ENCODE results near the gene C6orf132. TPM values are rescaled to one million over a fixed set of nuclear protein-coding genes. Genes with fewer than 3 reads are reported as not detected.
A peak's percentile ranks its signal among the peaks of the same experiment; 100 is the strongest.

The C6orf132 gene
- total and polyA plus RNA-seq, 2 donors from 2014 or later, result 5.6 to 42.7 TPM

GRCh38 chr6:42079941-42080464 lies 62.4 kb downstream of the C6orf132 start:
- no peak for DNase-seq
- Histone ChIP-seq H3K9ac (ENCODE audit: low read length in 3 of 3) (no peak overlapping the region), H3K36me3 (ENCODE audit: control insufficient read depth in 2 of 3, insufficient read depth in 3 of 3, low read length in 3 of 3) (peaks cover 5 to 24% (median 23%) of the 10 kb centered on the region in 3 donors), H3K27me3 (ENCODE audit: control insufficient read depth, insufficient read depth, low read length) (no peaks in the 10 kb centered on the region), H3K9me3 (ENCODE audit: control insufficient read depth in 2 of 3, insufficient read depth in 1 of 3, low read length in 3 of 3) (no peaks in the 10 kb centered on the region), H3K4me3 (ENCODE audit: low read length in 3 of 3) (no peak overlapping the region), H3K27ac (ENCODE audit: low read depth in 2 of 2, low read length in 2 of 2) (no peak overlapping the region), H3K4me1 (ENCODE audit: control insufficient read depth in 2 of 3, insufficient read depth in 2 of 3, low read depth in 1 of 3, low read length in 3 of 3) (no peaks in the 10 kb centered on the region)
- no peak for FAIRE-seq
- TF ChIP-seq CTCF (IDR thresholded peaks at IDR 0.05; ENCODE audit: borderline replicate concordance, extremely low read depth, insufficient read depth), result no peak
- intact Hi-C loops (cut with DNase I), result loop anchor here (5.0 kb wide), 1 partner anchor 82 kb away; no protein-coding TSS in a partner anchor

GRCh38 chr6:42078386-42078785 lies 64.0 kb downstream of the C6orf132 start:
- DNase-seq (no peak), FAIRE-seq (no peak)
- Histone ChIP-seq H3K36me3 (ENCODE audit: control insufficient read depth in 2 of 3, insufficient read depth in 3 of 3, low read length in 3 of 3) (peaks cover 5 to 32% (median 28%) of the 10 kb centered on the region in 3 donors), H3K4me1 (ENCODE audit: control insufficient read depth in 2 of 3, insufficient read depth in 2 of 3, low read depth in 1 of 3, low read length in 3 of 3) (no peaks in the 10 kb centered on the region), H3K4me3 (ENCODE audit: low read length in 3 of 3) (no peak overlapping the region), H3K9ac (ENCODE audit: low read length in 3 of 3) (no peak overlapping the region), H3K27me3 (ENCODE audit: control insufficient read depth, insufficient read depth, low read length) (no peaks in the 10 kb centered on the region), H3K9me3 (ENCODE audit: control insufficient read depth in 2 of 3, insufficient read depth in 1 of 3, low read length in 3 of 3) (no peaks in the 10 kb centered on the region), H3K27ac (ENCODE audit: low read depth in 2 of 2, low read length in 2 of 2) (no peak overlapping the region)
- no peak for TF ChIP-seq CTCF (IDR thresholded peaks at IDR 0.05; ENCODE audit: borderline replicate concordance, extremely low read depth, insufficient read depth)
- intact Hi-C loops (cut with DNase I), result loop anchor here (5.0 kb wide), 1 partner anchor 84 kb away; no protein-coding TSS in a partner anchor

- no peaks in the 10 kb centered on the region for H3K27me3 ChIP-seq (ENCODE audit: control insufficient read depth, insufficient read depth, low read length)
- no peak overlapping the region for H3K9ac ChIP-seq (ENCODE audit: low read length in 3 of 3)
- DNase-seq (peak; percentile 91 to 93 (median 92)), FAIRE-seq (peak; percentile 32)
- TF ChIP-seq CTCF (IDR thresholded peaks at IDR 0.05; ENCODE audit: borderline replicate concordance, extremely low read depth, insufficient read depth), result peak; percentile 86
- intact Hi-C loops (cut with DNase I), result loop anchor here (5.0 kb wide), 1 partner anchor 87 kb away; no protein-coding TSS in a partner anchor
- no peaks in the 10 kb centered on the region for H3K9me3 ChIP-seq (ENCODE audit: control insufficient read depth in 2 of 3, insufficient read depth in 1 of 3, low read length in 3 of 3)
- no peak overlapping the region for H3K27ac ChIP-seq (ENCODE audit: low read depth in 2 of 2, low read length in 2 of 2)
- H3K36me3 ChIP-seq (ENCODE audit: control insufficient read depth in 2 of 3, insufficient read depth in 3 of 3, low read length in 3 of 3), result peaks cover 6 to 43% (median 40%) of the 10 kb centered on the region in 3 donors
- H3K4me3 ChIP-seq (ENCODE audit: low read length in 3 of 3), result no peak overlapping the region
- H3K4me1 ChIP-seq (ENCODE audit: control insufficient read depth in 2 of 3, insufficient read depth in 2 of 3, low read depth in 1 of 3, low read length in 3 of 3), result no peaks in the 10 kb centered on the region
Measured at GRCh38 chr6:42075159-42075838, 67.1 kb downstream of the C6orf132 start.
